Measurements from ENCODE around the gene GDPD5. TPM values are rescaled to one million over a fixed set of nuclear protein-coding genes. Genes with fewer than 3 reads are reported as not detected.

The GDPD5 gene
- total and polyA plus RNA-seq, 12 donors, result 4.1 to 110 (median 14.5) TPM

DNA sequence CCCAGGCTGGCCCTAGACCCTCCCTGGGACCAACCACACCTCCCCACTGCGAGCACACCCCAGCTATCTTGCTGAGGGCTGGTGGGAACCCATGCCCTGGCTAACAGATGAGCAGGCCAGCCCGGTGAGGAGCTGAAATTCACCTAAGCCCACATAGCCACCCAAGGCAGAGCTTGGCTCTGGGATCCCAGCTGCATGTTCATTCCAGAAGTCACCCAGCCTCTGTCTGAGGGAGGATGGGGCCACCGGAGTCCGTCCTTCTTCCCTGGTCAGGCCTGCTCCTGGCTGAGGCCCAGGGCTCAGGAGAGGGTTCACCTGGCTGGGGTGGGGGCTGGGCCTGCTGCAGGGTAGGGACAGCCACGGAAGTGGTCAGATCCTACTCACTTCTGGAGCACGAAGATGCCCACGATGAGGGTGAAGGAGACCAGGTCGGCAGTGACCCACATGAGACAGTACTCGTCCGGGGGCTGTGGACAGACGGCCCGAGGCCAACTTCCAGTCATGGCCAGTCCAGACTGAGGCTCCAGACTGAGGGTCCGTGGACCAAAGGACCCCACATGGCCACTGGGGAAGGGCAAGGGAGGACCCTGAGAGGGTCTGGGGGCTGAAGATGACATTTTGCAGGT, 86.1 kb downstream of the GDPD5 start:
- no peak for DNase-seq
- 71 to 84% (median 75%) methylated on average over 8 to 13 of the region's 13 CpGs for WGBS, 4 donors
- Histone ChIP-seq H3K36me3 (replicated peaks in 1 of 2) (no peaks in the 10 kb centered on the region), H3K4me1 (replicated peaks in 1 of 2) (no peaks in the 10 kb centered on the region), H3K27ac (no peak overlapping the region), H3K27me3 (no peaks in the 10 kb centered on the region), H3K9me3 (replicated peaks in 1 of 3) (no peaks in the 10 kb centered on the region), H3K4me3 (no peak overlapping the region)
- TF ChIP-seq POLR2A (IDR thresholded peaks at IDR 0.05), result no peak
- TF ChIP-seq, protein P1, sequence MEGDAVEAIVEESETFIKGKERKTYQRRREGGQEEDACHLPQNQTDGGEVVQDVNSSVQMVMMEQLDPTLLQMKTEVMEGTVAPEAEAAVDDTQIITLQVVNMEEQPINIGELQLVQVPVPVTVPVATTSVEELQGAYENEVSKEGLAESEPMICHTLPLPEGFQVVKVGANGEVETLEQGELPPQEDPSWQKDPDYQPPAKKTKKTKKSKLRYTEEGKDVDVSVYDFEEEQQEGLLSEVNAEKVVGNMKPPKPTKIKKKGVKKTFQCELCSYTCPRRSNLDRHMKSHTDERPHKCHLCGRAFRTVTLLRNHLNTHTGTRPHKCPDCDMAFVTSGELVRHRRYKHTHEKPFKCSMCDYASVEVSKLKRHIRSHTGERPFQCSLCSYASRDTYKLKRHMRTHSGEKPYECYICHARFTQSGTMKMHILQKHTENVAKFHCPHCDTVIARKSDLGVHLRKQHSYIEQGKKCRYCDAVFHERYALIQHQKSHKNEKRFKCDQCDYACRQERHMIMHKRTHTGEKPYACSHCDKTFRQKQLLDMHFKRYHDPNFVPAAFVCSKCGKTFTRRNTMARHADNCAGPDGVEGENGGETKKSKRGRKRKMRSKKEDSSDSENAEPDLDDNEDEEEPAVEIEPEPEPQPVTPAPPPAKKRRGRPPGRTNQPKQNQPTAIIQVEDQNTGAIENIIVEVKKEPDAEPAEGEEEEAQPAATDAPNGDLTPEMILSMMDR (IDR thresholded peaks at IDR 0.05), result no peak
- intact Hi-C loops (cut with DNase I), result no loop called here

DNA sequence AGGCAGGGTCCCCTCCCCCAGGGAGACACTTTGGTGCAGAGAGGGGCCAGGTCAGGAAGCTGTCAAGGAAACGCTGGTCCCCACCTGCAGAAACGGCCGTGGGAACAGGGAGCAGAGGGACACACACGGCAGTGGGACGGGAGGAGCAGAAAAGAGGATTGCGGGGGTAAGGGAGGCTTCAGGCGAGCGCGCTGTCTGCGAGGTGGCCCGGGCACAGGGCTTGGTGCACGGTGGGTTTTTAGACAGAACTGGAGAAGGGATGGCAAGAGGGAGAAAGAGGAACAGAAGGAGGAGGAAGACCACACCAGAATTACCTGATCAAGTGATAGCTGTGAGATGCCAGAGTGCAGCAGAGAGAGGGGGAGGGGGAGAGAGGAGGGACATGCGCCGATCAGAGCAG, 86.7 kb downstream of the GDPD5 start:
- TF ChIP-seq, protein P1 (IDR thresholded peaks at IDR 0.05), result no peak
- TF ChIP-seq POLR2A (IDR thresholded peaks at IDR 0.05), result no peak
- H3K36me3 ChIP-seq (replicated peaks in 1 of 2), result no peaks in the 10 kb centered on the region
- no peaks in the 10 kb centered on the region for H3K4me1 ChIP-seq (replicated peaks in 1 of 2)
- H3K4me3 ChIP-seq, result no peak overlapping the region
- WGBS, 4 donors, result 68 to 78% (median 76%) methylated on average over 14 of the region's 14 CpGs
- H3K27me3 ChIP-seq, result no peaks in the 10 kb centered on the region
- intact Hi-C loops (cut with DNase I), result no loop called here
- H3K9me3 ChIP-seq (replicated peaks in 1 of 3), result no peaks in the 10 kb centered on the region
- H3K27ac ChIP-seq, result no peak overlapping the region
- DNase-seq, result no peak

DNA sequence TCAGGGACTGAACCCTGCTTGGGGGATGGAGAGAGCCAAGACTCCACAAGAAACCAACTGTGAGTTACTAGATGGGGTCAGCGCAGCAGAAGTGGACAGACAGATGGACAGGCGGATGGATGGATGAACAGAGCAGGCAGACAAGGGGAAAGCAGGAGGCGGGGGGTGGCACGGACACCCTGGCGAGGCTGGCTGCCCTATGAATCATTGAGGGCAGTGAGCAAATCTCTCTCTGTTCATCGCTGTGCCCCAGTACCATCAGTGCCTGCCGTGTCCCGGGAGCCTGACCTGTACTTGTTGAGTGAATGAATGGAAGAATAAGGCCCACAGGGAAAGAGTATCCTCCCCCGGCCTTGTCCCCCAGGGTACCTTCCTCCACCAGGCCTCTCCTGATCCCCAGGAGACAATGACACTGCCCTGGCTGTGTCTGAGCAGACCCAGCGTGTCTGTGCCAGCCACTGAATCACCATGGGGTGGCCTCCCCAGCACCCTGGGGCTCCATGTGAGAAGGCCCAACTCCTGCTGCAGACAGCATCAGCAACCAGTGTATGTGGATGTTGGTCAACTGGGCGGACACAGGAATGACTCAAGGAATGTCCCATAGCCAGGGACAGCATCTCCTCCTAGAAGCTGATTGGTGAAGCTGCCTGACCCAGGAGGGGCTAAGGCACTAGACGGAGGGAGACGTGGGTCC, 87.6 kb downstream of the GDPD5 start:
- WGBS, 4 donors, result 73 to 90% (median 84%) methylated on average over 13 of the region's 13 CpGs
- Histone ChIP-seq H3K4me3 (no peak overlapping the region), H3K27me3 (no peaks in the 10 kb centered on the region), H3K4me1 (replicated peaks in 1 of 2) (no peaks in the 10 kb centered on the region), H3K9me3 (replicated peaks in 1 of 3) (no peaks in the 10 kb centered on the region), H3K27ac (no peak overlapping the region), H3K36me3 (replicated peaks in 1 of 2) (no peaks in the 10 kb centered on the region)
- no peak for DNase-seq
- TF ChIP-seq, protein P1 (IDR thresholded peaks at IDR 0.05), result no peak
- TF ChIP-seq POLR2A (IDR thresholded peaks at IDR 0.05), result no peak
- intact Hi-C loops (cut with DNase I), result no loop called here

DNA sequence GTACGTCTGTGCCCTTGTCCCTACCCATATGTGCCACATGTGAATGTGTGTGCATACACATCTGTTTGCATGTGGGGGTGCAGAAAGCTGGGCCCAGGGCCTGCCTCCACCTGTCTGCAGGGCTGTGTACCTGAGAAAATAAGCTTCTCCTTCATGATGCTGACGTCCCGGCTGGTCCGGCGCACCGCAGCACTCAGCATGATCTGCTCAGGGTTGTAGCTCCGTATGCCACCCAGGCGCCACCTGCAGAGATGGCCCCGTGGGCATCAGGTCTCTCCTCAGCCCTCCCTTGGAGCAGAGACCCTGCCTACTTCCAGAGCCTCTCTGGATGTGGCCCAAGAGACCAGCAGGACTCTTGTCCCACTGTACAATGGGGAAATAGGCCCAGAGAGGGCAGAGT, 88.9 kb downstream of the GDPD5 start:
- H3K36me3 ChIP-seq (replicated peaks in 1 of 2), result no peaks in the 10 kb centered on the region
- H3K27ac ChIP-seq, result no peak overlapping the region
- intact Hi-C loops (cut with DNase I), result no loop called here
- no peaks in the 10 kb centered on the region for H3K4me1 ChIP-seq (replicated peaks in 1 of 2)
- 81 to 89% (median 88%) methylated on average over 6 to 9 of the region's 9 CpGs for WGBS, 4 donors
- DNase-seq, result no peak
- peaks cover 5% of the 10 kb centered on the region for H3K27me3 ChIP-seq
- no peaks in the 10 kb centered on the region for H3K9me3 ChIP-seq (replicated peaks in 1 of 3)
- H3K4me3 ChIP-seq, result no peak overlapping the region
- TF ChIP-seq, protein P1 (IDR thresholded peaks at IDR 0.05), result no peak
- TF ChIP-seq POLR2A (IDR thresholded peaks at IDR 0.05), result no peak

All from adrenal gland (tissue), 12 donors.